ENCODE data around the gene ITCH. TPM values are rescaled to one million over a fixed set of nuclear protein-coding genes. Genes with fewer than 3 reads are reported as not detected.

The ITCH gene
- total and polyA plus RNA-seq, 9 of the 15 experiments (the other 6 are each of a cell fraction or from before 2014, with no cell fraction given): 7.5 to 53.0 (median 22.9) TPM

DNA sequence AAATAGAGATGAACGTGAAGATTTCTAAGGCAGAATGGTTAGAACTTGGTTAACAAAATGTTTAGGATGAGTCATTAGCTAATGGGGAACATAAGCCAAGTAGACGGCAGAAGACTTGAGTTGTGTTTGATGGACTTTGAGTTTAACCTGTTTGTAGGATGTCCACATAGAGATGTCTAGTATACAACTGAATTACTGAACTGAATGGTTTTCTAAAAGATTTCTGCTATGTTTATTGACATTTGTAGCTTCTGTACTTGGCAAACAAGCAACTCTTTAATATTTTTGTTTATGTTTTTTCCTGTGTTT is 98.7 kb downstream of the ITCH start:
- Histone ChIP-seq H3K9me3 (replicated peaks; ENCODE audit: control insufficient read depth, insufficient read depth, low read depth, low read length) (no peaks in the 10 kb centered on the region), H3K4me1 (replicated peaks in 1 of 2; ENCODE audit: control insufficient read depth in 2 of 2, insufficient read depth in 2 of 2, low read length in 2 of 2) (peaks cover 10 to 12% of the 10 kb centered on the region in 2 experiments; a peak in 4 of 5 replicates), H3K4me3 (no peak overlapping the region), H3K79me2 (ENCODE audit: control insufficient read depth, insufficient read depth, low read length) (0 out of 3 replicates have a peak, but pooled peaks cover 2% of the 10 kb centered on the region), H3K27ac (ENCODE audit: extremely low read depth, low read depth, low read length) (no peak overlapping the region), H4K20me1 (replicated peaks; ENCODE audit: control insufficient read depth, insufficient read depth, low read length) (no peaks in the 10 kb centered on the region), H3K9ac (ENCODE audit: insufficient read depth in 1 of 2, low read depth in 2 of 2, low read length in 2 of 2) (no peak overlapping the region), H3K9me1 (ENCODE audit: control insufficient read depth, insufficient read depth, low read length) (no peaks in the 10 kb centered on the region), H3K27me3 (ENCODE audit: control insufficient read depth in 2 of 2, insufficient read depth in 2 of 2, low read length in 2 of 2) (no peaks in the 10 kb centered on the region), H3K36me3 (ENCODE audit: control insufficient read depth, insufficient read depth, low read length) (peaks cover 69% of the 10 kb centered on the region), H3K4me2 (ENCODE audit: insufficient read depth, low read length) (no peak overlapping the region), H2AFZ (ENCODE audit: low read depth, low read length) (no peak overlapping the region)
- ChIA-PET CTCF (ENCODE audit: low intra/inter-chr PET ratio) (interaction anchor here (1.6 kb wide), 1 partner anchor 149 kb away, joined by 4 read pairs; no protein-coding TSS in a partner anchor), POLR2A (interaction anchor here (0.6 kb wide), 1 partner anchor 267 kb away, joined by 3 read pairs; no protein-coding TSS in a partner anchor)
- intact Hi-C loops (cut with micrococcal nuclease): no loop called here
- FAIRE-seq: no peak
- WGBS (ENCODE audit: insufficient coverage, low coverage, missing lambda C conversion rate): 56% methylated on average over 2 of the region's 2 CpGs
- DNase-seq (ENCODE audit: extremely low read depth in 1 of 4, low spot score in 3 of 4): no peak
- in situ Hi-C loops (cut with MboI): no loop called here
- no peak for TF ChIP-seq ZNF232 (CRISPR knock-in tag; IDR thresholded peaks at IDR 0.05)
- TF ChIP-seq XRCC4 (IDR thresholded peaks at IDR 0.05; ENCODE audit: extremely low read depth, insufficient read depth, insufficient read length): no peak
- TF ChIP-seq, protein P1, sequence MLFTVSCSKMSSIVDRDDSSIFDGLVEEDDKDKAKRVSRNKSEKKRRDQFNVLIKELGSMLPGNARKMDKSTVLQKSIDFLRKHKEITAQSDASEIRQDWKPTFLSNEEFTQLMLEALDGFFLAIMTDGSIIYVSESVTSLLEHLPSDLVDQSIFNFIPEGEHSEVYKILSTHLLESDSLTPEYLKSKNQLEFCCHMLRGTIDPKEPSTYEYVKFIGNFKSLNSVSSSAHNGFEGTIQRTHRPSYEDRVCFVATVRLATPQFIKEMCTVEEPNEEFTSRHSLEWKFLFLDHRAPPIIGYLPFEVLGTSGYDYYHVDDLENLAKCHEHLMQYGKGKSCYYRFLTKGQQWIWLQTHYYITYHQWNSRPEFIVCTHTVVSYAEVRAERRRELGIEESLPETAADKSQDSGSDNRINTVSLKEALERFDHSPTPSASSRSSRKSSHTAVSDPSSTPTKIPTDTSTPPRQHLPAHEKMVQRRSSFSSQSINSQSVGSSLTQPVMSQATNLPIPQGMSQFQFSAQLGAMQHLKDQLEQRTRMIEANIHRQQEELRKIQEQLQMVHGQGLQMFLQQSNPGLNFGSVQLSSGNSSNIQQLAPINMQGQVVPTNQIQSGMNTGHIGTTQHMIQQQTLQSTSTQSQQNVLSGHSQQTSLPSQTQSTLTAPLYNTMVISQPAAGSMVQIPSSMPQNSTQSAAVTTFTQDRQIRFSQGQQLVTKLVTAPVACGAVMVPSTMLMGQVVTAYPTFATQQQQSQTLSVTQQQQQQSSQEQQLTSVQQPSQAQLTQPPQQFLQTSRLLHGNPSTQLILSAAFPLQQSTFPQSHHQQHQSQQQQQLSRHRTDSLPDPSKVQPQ (CRISPR knock-in tag; IDR thresholded peaks at IDR 0.05; ENCODE audit: borderline replicate concordance): no peak
- TF ChIP-seq JUND (IDR thresholded peaks at IDR 0.05; ENCODE audit: borderline replicate concordance, low read depth, low read length): peak; percentile 19; the same call in 1 of the 2 replicates
- TF ChIP-seq JUND (tag; IDR thresholded peaks at IDR 0.05; ENCODE audit: borderline replicate concordance, low read depth, low read length): no peak
- no peak for TF ChIP-seq CBX3 (IDR thresholded peaks at IDR 0.05; ENCODE audit: borderline replicate concordance in 1 of 2, low read length in 2 of 2)
- BruUV-seq (replicated peaks): no TSS peak
- ATAC-seq: no peak
